Heart left ventricle (tissue), 13 donors: ENCODE measurements around the gene SLC29A3.

ENCODE experiments used
- CTCF ChIP-seq, 12 donors: fragments of 200-600 bp; sonication (generic) in 4 of 12; IDR thresholded peaks; one replicate each; pipeline versions ENCODE4 v1.5.0 to v1.8.0; 2018 to 2022; ENCODE audit warnings: antibody characterized with exemption in 12 of 12, mild to moderate bottlenecking in 5 of 12
- POLR2A ChIP-seq, 2 donors: fragments of 450-650 bp; IDR thresholded peaks; one replicate each; pipeline ENCODE4 v1.6.1; 2017; ENCODE audit warnings: antibody characterized with exemption in 2 of 2, mild to moderate bottlenecking in 2 of 2, moderate library complexity in 2 of 2
- donor health status: ischemic (EF 13 %, LVEDD 7.1; RV severe dilation, severe dysfunction).
- donor health status: DM: no; HTN: yes; CAD: no.
- donor health status: DM: no; HTN: no; CAD: no.
- donor health status: ischemic (EF 25% LVEDD 6.9; RV normal size, moderate dysfunction).
- donor health status: ischemic (EF 25% LVEDD 5.7; RV mildly dilated, moderate dysfunction).
- donor health status: ischemic (EF 35%, LVEDD 5.7; RV mildly dilated, moderate dysfunction).
- donor health status: nonischemic (EF 11% LVEDD 7.7; RV severe dilation, severe dysfunction).
- donor health status: DM: yes; HTN: yes; CAD: no.
- donor health status: PGD.
- donor health status: ischemic (EF 29% LVEDD 5.4; RV normal size, mild dysfunction).
- donor health status: nonischemic (EF 23%, LVEDD 6.1; RV moderate dilation, normal function).

GRCh38 chr10:71319042-71319799 lies at the start of gene SLC29A3:
- TF ChIP-seq POLR2A (IDR thresholded peaks at IDR 0.05) (peak in 1 of 2 donors; percentile 82), CTCF (IDR thresholded peaks at IDR 0.05) (peak; percentile 23 to 68 (median 49))
